HCT116 (cell line): Measurements from ENCODE around the gene STK40. TPM values are rescaled to one million over a fixed set of nuclear protein-coding genes. Genes with fewer than 3 reads are reported as not detected.

Source experiments
- ATAC-seq: fragments of 200-7000 bp; cut with Tn5 transposase; 2 replicates; pipeline ENCODE4 v1.9.1; 2020; ENCODE audit warnings: mild to moderate bottlenecking, moderate library complexity
- BruUV-seq: library from RNA; stranded (reverse); fragments of 400-500 nt; replicated peaks from 2 replicates; lab custom pipeline; 2021; lab: Mats Ljungman, UMichigan
- CTCF ChIA-PET: fragments of 300-600 bp; sonication (Branson Sonifier 250); formaldehyde crosslinking; loops from one replicate; lab custom pipeline; 2021; ENCODE audit warnings: antibody characterized with exemption; lab: Charles Lee
- POLR2A ChIA-PET: fragments of 300-600, 350-600 bp; sonication (Branson Sonifier 250); formaldehyde crosslinking; loops from one replicate; lab custom pipeline; 2021; ENCODE audit warnings: antibody characterized with exemption; lab: Charles Lee
- RAD21 ChIA-PET, 2 experiments: fragments of 300-600 bp; sonication (Branson Sonifier 250); formaldehyde crosslinking; loops; one replicate each; lab custom pipeline; 2023; ENCODE audit warnings: low total read pairs in 2 of 2; ENCODE audit not compliant: uncharacterized antibody in 2 of 2, unreplicated experiment in 2 of 2, low non-redundant PET in 1 of 2; lab: Charles Lee
- DNase-seq: peaks from one replicate; pipeline ENCODE4 v3.0.0-alpha.2; 2010; ENCODE audit warnings: low read depth, low spot score
- H2AFZ ChIP-seq: fragments of 200-600 bp; shearing (Covaris generic), sonication (generic); 2 replicates; pipeline ENCODE4 v1.6.1; 2017; ENCODE audit warnings: low read depth, mixed run types, mixed read lengths, antibody characterized with exemption, low read length; ENCODE audit not compliant: poor library complexity, severe bottlenecking
- H3K27ac ChIP-seq: 2 replicates; pipeline ENCODE4 v1.5.1; 2012; ENCODE audit warnings: low read depth, low read length
- H3K27me3 ChIP-seq: fragments of 200-600 bp; sonication (generic); 2 replicates; pipeline ENCODE4 v1.6.1; 2016; ENCODE audit warnings: mixed run types, low read length, mixed read lengths; ENCODE audit not compliant: insufficient read depth
- H3K36me3 ChIP-seq, 2 experiments: fragments of 200-500 bp in 1 of 2; fragments of 200-600 bp in 1 of 2; sonication (Bioruptor generic) in 1 of 2; sonication (generic) in 1 of 2; 2 replicates each; pipeline versions ENCODE4 v1.5.1 to v1.6.1; 2014 to 2016; ENCODE audit warnings: low read length in 2 of 2, inconsistent platforms in 1 of 2, mixed read lengths in 1 of 2, mixed run types in 1 of 2; ENCODE audit not compliant: insufficient read depth in 2 of 2, control insufficient read depth in 1 of 2
- H3K4me1 ChIP-seq, 2 experiments: fragments of 200-600 bp in 1 of 2; sonication (generic) in 1 of 2; 2 replicates each; pipeline versions ENCODE4 v1.5.1 to v1.6.1; 2012 to 2017; ENCODE audit warnings: low read length in 2 of 2, inconsistent platforms in 1 of 2, mild to moderate bottlenecking in 1 of 2, mixed read lengths in 1 of 2, mixed run types in 1 of 2, moderate library complexity in 1 of 2; ENCODE audit not compliant: insufficient read depth in 2 of 2, control insufficient read depth in 1 of 2
- H3K4me2 ChIP-seq: fragments of 200-600 bp; sonication (generic); 2 replicates; pipeline ENCODE4 v1.6.1; 2017; ENCODE audit warnings: mixed run types, low read length, mixed read lengths
- H3K4me3 ChIP-seq, 2 experiments: fragments of 200-600 bp in 1 of 2; sonication (generic) in 1 of 2; replicated peaks in 1 of 2; 2 replicates each; pipeline ENCODE4 v1.5.1; 2011 to 2016; ENCODE audit warnings: low read length in 2 of 2, control low read depth in 1 of 2, low read depth in 1 of 2, mild to moderate bottlenecking in 1 of 2, mixed read lengths in 1 of 2, mixed run types in 1 of 2
- H3K79me2 ChIP-seq: fragments of 200-600 bp; sonication (generic); 2 replicates; pipeline ENCODE4 v1.6.1; 2017; ENCODE audit warnings: mild to moderate bottlenecking, mixed run types, low read length, moderate library complexity, mixed read lengths; ENCODE audit not compliant: insufficient read depth
- H3K9ac ChIP-seq: fragments of 200-600 bp; sonication (generic); 2 replicates; pipeline ENCODE4 v1.6.1; 2016; ENCODE audit warnings: low read length, mixed read lengths
- H3K9me2 ChIP-seq: fragments of 200-600 bp; sonication (generic), shearing (Covaris generic); 2 replicates; pipeline ENCODE4 v1.6.1; 2017; ENCODE audit warnings: mixed run types, mild to moderate bottlenecking, moderate library complexity; ENCODE audit not compliant: insufficient read depth
- H3K9me3 ChIP-seq, 2 experiments: fragments of 200-500 bp in 1 of 2; fragments of 200-600 bp in 1 of 2; sonication (Bioruptor generic) in 1 of 2; sonication (generic) in 1 of 2; 2 replicates each; pipeline ENCODE4 v1.6.1; 2014 to 2017; ENCODE audit warnings: low read length in 2 of 2, mixed read lengths in 2 of 2, inconsistent platforms in 1 of 2, low read depth in 1 of 2, mild to moderate bottlenecking in 1 of 2, mixed run types in 1 of 2, moderate library complexity in 1 of 2; ENCODE audit not compliant: control insufficient read depth in 1 of 2, insufficient read depth in 1 of 2
- H4K20me1 ChIP-seq: fragments of 200-600 bp; sonication (generic), shearing (Covaris generic); 2 replicates; pipeline ENCODE4 v1.6.1; 2017; ENCODE audit warnings: mixed run types, mild to moderate bottlenecking, moderate library complexity; ENCODE audit not compliant: insufficient read depth
- EZH2 ChIP-seq: fragments of 200-600 bp; sonication (generic); IDR thresholded peaks from 2 replicates; pipeline ENCODE4 v1.6.1; 2017; ENCODE audit warnings: antibody characterized with exemption, mixed run types
- intact Hi-C: fragments of 100-400 bp; cut with micrococcal nuclease; formaldehyde crosslinking; loops from 2 replicates; pipeline ENCODE4 v1.10.0; 2022
- total RNA-seq: library from RNA; stranded (reverse); gene quantifications from one replicate; pipeline ENCODE4 v1.2.1, GENCODE V29; 2021; ENCODE audit not compliant: unreplicated experiment
- TF ChIP-seq, protein P1 (sequence below): IDR thresholded peaks from 2 replicates; pipeline ENCODE4 v1.6.1; 2011; ENCODE audit warnings: mild to moderate bottlenecking, low read length, moderate library complexity; ENCODE audit not compliant: insufficient replicate concordance; ENCODE audit errors: extremely low read depth
- TF ChIP-seq, protein P2 (sequence below): IDR thresholded peaks from 2 replicates; pipeline ENCODE4 v1.6.1; 2012

Gene STK40
- total RNA-seq, 1 experiment from 2014 or later = 33.9 TPM

DNA sequence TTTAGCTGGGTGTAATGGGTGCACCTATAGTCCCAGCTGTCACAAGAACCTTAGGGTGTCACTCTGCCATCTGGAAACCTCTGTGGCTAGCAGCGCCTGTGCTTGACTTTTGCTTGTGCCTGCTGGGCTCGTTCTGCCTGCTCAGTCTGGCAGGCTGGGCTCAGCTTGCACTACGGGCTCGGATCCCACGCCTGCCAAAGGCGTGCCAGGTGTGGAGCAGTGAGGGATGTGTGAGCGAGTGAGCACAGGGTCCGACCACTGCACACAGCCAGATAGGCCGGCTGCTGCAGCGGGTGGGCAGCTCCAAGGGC, 14.7 kb upstream of the STK40 start:
- peak overlapping the region; percentile 74 for H3K27ac ChIP-seq
- ATAC-seq = no peak

More for the DNA sequence above, 14.7 kb upstream of the STK40 start:
- POLR2A ChIA-PET = interaction anchor here (0.8 to 7.4 kb wide), 19 partner anchors 8 to 497 kb away, joined by 3 to 219 read pairs (median 4); partner anchors contain the start of genes EVA1B, MRPS15, OSCP1 and STK40
- Histone ChIP-seq H3K79me2 (peaks cover 20% of the 10 kb centered on the region), H3K4me2 (peak overlapping the region; percentile 96), H3K4me3 (peak overlapping the region; percentile 78 to 79), H3K27me3 (no peaks in the 10 kb centered on the region), H2AFZ (no peak overlapping the region), H3K9me3 (no peaks in the 10 kb centered on the region), H4K20me1 (no peaks in the 10 kb centered on the region), H3K9ac (peak overlapping the region; percentile 83), H3K4me1 (peaks cover 26 to 42% of the 10 kb centered on the region in 2 experiments), H3K36me3 (no peaks in the 10 kb centered on the region), H3K9me2 (no peaks in the 10 kb centered on the region)
- TF ChIP-seq, protein P1, sequence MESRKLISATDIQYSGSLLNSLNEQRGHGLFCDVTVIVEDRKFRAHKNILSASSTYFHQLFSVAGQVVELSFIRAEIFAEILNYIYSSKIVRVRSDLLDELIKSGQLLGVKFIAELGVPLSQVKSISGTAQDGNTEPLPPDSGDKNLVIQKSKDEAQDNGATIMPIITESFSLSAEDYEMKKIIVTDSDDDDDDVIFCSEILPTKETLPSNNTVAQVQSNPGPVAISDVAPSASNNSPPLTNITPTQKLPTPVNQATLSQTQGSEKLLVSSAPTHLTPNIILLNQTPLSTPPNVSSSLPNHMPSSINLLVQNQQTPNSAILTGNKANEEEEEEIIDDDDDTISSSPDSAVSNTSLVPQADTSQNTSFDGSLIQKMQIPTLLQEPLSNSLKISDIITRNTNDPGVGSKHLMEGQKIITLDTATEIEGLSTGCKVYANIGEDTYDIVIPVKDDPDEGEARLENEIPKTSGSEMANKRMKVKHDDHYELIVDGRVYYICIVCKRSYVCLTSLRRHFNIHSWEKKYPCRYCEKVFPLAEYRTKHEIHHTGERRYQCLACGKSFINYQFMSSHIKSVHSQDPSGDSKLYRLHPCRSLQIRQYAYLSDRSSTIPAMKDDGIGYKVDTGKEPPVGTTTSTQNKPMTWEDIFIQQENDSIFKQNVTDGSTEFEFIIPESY = no peak
- TF ChIP-seq, protein P2, sequence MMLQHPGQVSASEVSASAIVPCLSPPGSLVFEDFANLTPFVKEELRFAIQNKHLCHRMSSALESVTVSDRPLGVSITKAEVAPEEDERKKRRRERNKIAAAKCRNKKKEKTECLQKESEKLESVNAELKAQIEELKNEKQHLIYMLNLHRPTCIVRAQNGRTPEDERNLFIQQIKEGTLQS = no peak
- no peak for TF ChIP-seq EZH2
- DNase-seq = no peak
- RAD21 ChIA-PET = interaction anchor here in 1 of 2 experiments (1.0 kb wide), 1 partner anchor 58 kb away, joined by 3 read pairs; no protein-coding TSS in a partner anchor
- no TSS peak for BruUV-seq
- CTCF ChIA-PET = interaction anchor here (0.6 to 2.3 kb wide), 5 partner anchors 12 to 170 kb away, joined by 3 to 7 read pairs (median 4); partner anchors contain the start of gene STK40
- intact Hi-C loops = no loop called here
